ENCODE data around the gene CLNK. TPM values are rescaled to one million over a fixed set of nuclear protein-coding genes. Genes with fewer than 3 reads are reported as not detected.

Gene CLNK
- polyA plus RNA-seq, 1 of the 3 experiments (the other 2 are of a cell fraction) = not detected

- TF ChIP-seq MAX (IDR thresholded peaks at IDR 0.05; ENCODE audit: low read depth) (no peak), TCF12 (IDR thresholded peaks at IDR 0.05) (no peak)
These were observed 40.8 kb downstream of the CLNK start (continued) for GRCh38 chr4:10643600-10644425.

- Histone ChIP-seq H3K4me2 (no peak overlapping the region), H3K27me3 (ENCODE audit: insufficient read depth) (no peaks in the 10 kb centered on the region; the same call in 1 of the 2 replicates), H3K9me3 (no peaks in the 10 kb centered on the region), H3K27ac (ENCODE audit: low read depth in 2 of 2, low read length in 1 of 2) (no peak overlapping the region), H3K79me2 (ENCODE audit: insufficient read depth) (no peaks in the 10 kb centered on the region), H4K20me1 (ENCODE audit: insufficient read depth) (no peaks in the 10 kb centered on the region), H3K9me2 (no peaks in the 10 kb centered on the region), H3K4me3 (ENCODE audit: low read depth in 2 of 2, low read length in 1 of 2) (no peak overlapping the region), H3K4me1 (ENCODE audit: control insufficient read depth in 1 of 2, insufficient read depth in 2 of 2, low read depth in 1 of 2, low read length in 1 of 2) (no peaks in the 10 kb centered on the region), H3K36me3 (replicated peaks in 1 of 2; ENCODE audit: control insufficient read depth in 1 of 2, insufficient read depth in 2 of 2, low read length in 1 of 2) (no peaks in the 10 kb centered on the region), H3K9ac (no peak overlapping the region), H3F3A (replicated peaks; ENCODE audit: insufficient read depth) (no peaks in the 10 kb centered on the region), H2AFZ (ENCODE audit: low read depth) (no peak overlapping the region)
- POLR2A ChIA-PET = no interaction called here
- TF ChIP-seq YY1 (IDR thresholded peaks at IDR 0.05; ENCODE audit: low read depth) (no peak), RFX5 (IDR thresholded peaks at IDR 0.05; ENCODE audit: low read length) (no peak), JUND (IDR thresholded peaks at IDR 0.05) (no peak)
- CTCF ChIA-PET = no interaction called here
- 8% methylated on average over 5 of the region's 5 CpGs for whole genome bisulfite sequencing (ENCODE audit: low lambda C conversion rate)
- DNase-seq = no peak
These were observed 43.9 kb downstream of the CLNK start for GRCh38 chr4:10640561-10641201.

GRCh38 chr4:10639664-10640063 is 44.9 kb downstream of the CLNK start:
- H3K4me3 ChIP-seq (ENCODE audit: low read depth in 2 of 2, low read length in 1 of 2) = no peak overlapping the region
- no peaks in the 10 kb centered on the region for H3K4me1 ChIP-seq (ENCODE audit: control insufficient read depth in 1 of 2, insufficient read depth in 2 of 2, low read depth in 1 of 2, low read length in 1 of 2)
- no peaks in the 10 kb centered on the region; the same call in 1 of the 2 replicates for H3K27me3 ChIP-seq (ENCODE audit: insufficient read depth)
- no peaks in the 10 kb centered on the region for H3K79me2 ChIP-seq (ENCODE audit: insufficient read depth)
- CTCF ChIA-PET = no interaction called here
- no peak overlapping the region for H3K27ac ChIP-seq (ENCODE audit: low read depth in 2 of 2, low read length in 1 of 2)
- WGBS (ENCODE audit: low lambda C conversion rate) = 0% methylated on average over 2 of the region's 2 CpGs
- no peaks in the 10 kb centered on the region for H4K20me1 ChIP-seq (ENCODE audit: insufficient read depth)
- H3F3A ChIP-seq (replicated peaks; ENCODE audit: insufficient read depth) = no peaks in the 10 kb centered on the region
- no peak overlapping the region for H3K4me2 ChIP-seq
- H3K36me3 ChIP-seq (replicated peaks in 1 of 2; ENCODE audit: control insufficient read depth in 1 of 2, insufficient read depth in 2 of 2, low read length in 1 of 2) = no peaks in the 10 kb centered on the region
- H3K9ac ChIP-seq = no peak overlapping the region
- H3K9me3 ChIP-seq = no peaks in the 10 kb centered on the region
- no peak for DNase-seq
- no peaks in the 10 kb centered on the region for H3K9me2 ChIP-seq
- no peak overlapping the region for H2AFZ ChIP-seq (ENCODE audit: low read depth)
- POLR2A ChIA-PET = no interaction called here
- no peak for TF ChIP-seq GATA2 (CRISPR knock-in tag; IDR thresholded peaks at IDR 0.05)
- no peak for TF ChIP-seq POLR2AphosphoS5 (IDR thresholded peaks at IDR 0.05; ENCODE audit: low read depth, low read length)
- TF ChIP-seq ELF1 (IDR thresholded peaks at IDR 0.05) = no peak
- no peak for TF ChIP-seq REST (IDR thresholded peaks at IDR 0.05; ENCODE audit: low read depth, low read length)
- TF ChIP-seq GABPA (IDR thresholded peaks at IDR 0.05; ENCODE audit: low read depth) = no peak
